ENCODE results near the gene USP49.

GRCh38 chr6:41878246-41878645, 16.9 kb downstream of the USP49 start:
- no peak for TF ChIP-seq POLR2AphosphoS5 (IDR thresholded peaks at IDR 0.05; ENCODE audit: low read depth)
- TF ChIP-seq, protein P1, sequence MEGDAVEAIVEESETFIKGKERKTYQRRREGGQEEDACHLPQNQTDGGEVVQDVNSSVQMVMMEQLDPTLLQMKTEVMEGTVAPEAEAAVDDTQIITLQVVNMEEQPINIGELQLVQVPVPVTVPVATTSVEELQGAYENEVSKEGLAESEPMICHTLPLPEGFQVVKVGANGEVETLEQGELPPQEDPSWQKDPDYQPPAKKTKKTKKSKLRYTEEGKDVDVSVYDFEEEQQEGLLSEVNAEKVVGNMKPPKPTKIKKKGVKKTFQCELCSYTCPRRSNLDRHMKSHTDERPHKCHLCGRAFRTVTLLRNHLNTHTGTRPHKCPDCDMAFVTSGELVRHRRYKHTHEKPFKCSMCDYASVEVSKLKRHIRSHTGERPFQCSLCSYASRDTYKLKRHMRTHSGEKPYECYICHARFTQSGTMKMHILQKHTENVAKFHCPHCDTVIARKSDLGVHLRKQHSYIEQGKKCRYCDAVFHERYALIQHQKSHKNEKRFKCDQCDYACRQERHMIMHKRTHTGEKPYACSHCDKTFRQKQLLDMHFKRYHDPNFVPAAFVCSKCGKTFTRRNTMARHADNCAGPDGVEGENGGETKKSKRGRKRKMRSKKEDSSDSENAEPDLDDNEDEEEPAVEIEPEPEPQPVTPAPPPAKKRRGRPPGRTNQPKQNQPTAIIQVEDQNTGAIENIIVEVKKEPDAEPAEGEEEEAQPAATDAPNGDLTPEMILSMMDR (IDR thresholded peaks at IDR 0.05; ENCODE audit: insufficient read depth, low read length), result no peak
- no peak for TF ChIP-seq REST (IDR thresholded peaks at IDR 0.05; ENCODE audit: insufficient replicate concordance, low read depth)
- no peak for TF ChIP-seq SPI1 (IDR thresholded peaks at IDR 0.05; ENCODE audit: borderline replicate concordance, low read depth)
